PFSK-1 (cell line): Measurements from ENCODE around the gene PHKG2.

Source experiments
- FOXP2 ChIP-seq: optimal IDR thresholded peaks from 2 replicates; pipeline ENCODE3; 2011; ENCODE audit warnings: borderline replicate concordance, control low read depth, inconsistent platforms; ENCODE audit not compliant: insufficient read depth; ENCODE audit errors: extremely low read length, extremely low read depth
- POLR2AphosphoS5 ChIP-seq: IDR thresholded peaks from 2 replicates; pipeline ENCODE4 v1.6.1; 2012; ENCODE audit warnings: low read depth, mild to moderate bottlenecking, control low read depth, low read length, moderate library complexity
- REST ChIP-seq, 2 experiments: IDR thresholded peaks; 2 replicates each; pipeline versions ENCODE4 v1.6.1 to v1.8.0; 2011 to 2012; ENCODE audit warnings: low read depth in 2 of 2, low read length in 2 of 2, control low read depth in 1 of 2, inconsistent platforms in 1 of 2, mild to moderate bottlenecking in 1 of 2, moderate library complexity in 1 of 2; ENCODE audit not compliant: insufficient read depth in 1 of 2
- SIN3A ChIP-seq: IDR thresholded peaks from 2 replicates; pipeline ENCODE4 v1.6.1; 2012; ENCODE audit warnings: mild to moderate bottlenecking, low read length, moderate library complexity, borderline replicate concordance; ENCODE audit not compliant: insufficient read depth
- TAF1 ChIP-seq: IDR thresholded peaks from 2 replicates; pipeline ENCODE4 v1.6.1; 2012; ENCODE audit warnings: low read length, control low read depth, borderline replicate concordance; ENCODE audit not compliant: insufficient read depth

PHKG2 gene

DNA sequence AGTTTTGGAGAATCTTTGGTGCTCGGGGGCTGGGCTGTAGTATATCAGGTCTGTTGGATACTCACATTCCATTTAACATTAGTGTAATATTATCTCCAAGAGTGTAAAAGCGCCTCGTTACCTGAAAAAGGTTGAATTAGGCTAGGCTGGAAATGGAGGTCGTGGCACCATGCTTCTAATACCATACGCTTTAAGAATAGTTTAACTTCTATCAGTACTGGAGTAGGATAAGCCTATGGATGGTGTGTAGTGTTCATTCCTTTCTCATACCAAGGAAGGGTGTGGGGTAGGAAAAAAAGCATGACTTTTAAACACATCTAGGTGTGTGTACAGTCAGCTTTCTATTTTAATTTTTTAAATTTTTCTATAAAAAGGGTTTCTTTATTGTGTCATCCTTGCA is 47.3 kb upstream of the PHKG2 start:
- no peak for TF ChIP-seq FOXP2
- TF ChIP-seq SIN3A = no peak
- TF ChIP-seq TAF1 = no peak
- TF ChIP-seq REST (IDR thresholded peaks at IDR 0.05; ENCODE audit: insufficient read depth in 1 of 2, low read depth in 2 of 2, low read length in 2 of 2) = no peak
- no peak for TF ChIP-seq POLR2AphosphoS5

DNA sequence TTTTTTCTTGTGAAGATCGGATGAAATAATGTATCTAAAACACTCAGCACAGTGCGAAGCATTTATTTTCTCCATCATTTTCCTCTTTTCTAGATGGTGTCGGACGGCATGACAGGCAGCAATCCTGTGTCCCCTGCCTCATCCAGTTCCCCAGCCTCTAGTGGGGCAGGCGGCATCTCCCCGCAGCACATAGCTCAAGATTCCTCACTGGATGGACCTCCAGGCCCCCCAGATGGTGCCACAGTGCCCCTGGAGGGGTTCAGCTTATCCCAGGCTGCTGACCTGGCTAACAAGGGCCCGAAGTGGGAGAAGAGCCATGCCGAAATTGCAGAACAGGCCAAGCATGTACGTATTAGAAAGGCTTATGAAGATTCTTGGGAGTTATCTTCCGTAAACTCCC is 44.3 kb upstream of the PHKG2 start:
- TF ChIP-seq FOXP2 (no peak), TAF1 (no peak), SIN3A (no peak), REST (IDR thresholded peaks at IDR 0.05; ENCODE audit: insufficient read depth in 1 of 2, low read depth in 2 of 2, low read length in 2 of 2) (no peak)

DNA sequence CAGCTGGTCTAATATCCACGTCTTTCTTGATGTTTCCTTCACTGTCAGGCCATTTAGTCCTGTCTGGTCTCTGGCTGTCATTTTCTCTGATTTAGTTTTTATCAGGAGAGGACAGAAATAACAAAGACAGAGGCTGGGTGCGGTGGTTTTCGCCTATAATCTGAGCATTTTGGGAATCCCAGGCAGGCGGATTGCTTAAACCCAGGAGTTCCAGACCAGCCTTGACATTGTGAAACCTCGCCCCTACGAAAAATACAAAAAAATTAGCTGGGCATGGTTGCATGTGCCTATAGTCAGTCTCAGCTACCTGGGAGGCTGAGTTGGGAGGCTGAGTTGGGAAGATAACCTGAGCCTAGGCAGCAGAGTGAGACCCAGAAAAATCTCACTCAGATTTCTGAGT is 42.2 kb upstream of the PHKG2 start:
- no peak for TF ChIP-seq TAF1
- no peak for TF ChIP-seq SIN3A
- TF ChIP-seq FOXP2 = no peak
- TF ChIP-seq POLR2AphosphoS5 = no peak
- no peak for TF ChIP-seq REST (IDR thresholded peaks at IDR 0.05; ENCODE audit: insufficient read depth in 1 of 2, low read depth in 2 of 2, low read length in 2 of 2)

- TF ChIP-seq SIN3A (no peak), REST (IDR thresholded peaks at IDR 0.05; ENCODE audit: insufficient read depth in 1 of 2, low read depth in 2 of 2, low read length in 2 of 2) (no peak), TAF1 (no peak), FOXP2 (no peak), POLR2AphosphoS5 (no peak)
Observed at GRCh38 chr16:30710971-30711370, 37.3 kb upstream of the PHKG2 start.

DNA sequence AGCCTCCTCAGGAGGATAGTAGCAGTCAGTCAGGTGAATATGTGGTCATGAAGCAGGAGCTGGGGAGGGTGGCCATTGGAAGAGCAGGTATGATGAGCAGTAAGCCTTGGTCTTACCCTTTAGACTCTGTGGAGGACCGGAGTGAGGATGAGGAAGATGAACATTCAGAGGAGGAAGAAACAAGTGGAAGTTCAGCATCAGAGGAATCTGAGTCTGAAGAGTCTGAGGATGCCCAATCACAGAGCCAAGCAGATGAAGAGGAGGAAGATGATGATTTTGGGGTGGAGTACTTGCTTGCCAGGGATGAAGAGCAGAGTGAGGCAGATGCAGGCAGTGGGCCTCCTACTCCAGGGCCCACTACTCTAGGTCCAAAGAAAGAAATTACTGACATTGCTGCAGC is 36.5 kb upstream of the PHKG2 start:
- TF ChIP-seq REST (IDR thresholded peaks at IDR 0.05; ENCODE audit: insufficient read depth in 1 of 2, low read depth in 2 of 2, low read length in 2 of 2) (no peak), FOXP2 (no peak), POLR2AphosphoS5 (no peak), SIN3A (no peak), TAF1 (no peak)
